ENCODE data around the gene CCNE1. TPM values are rescaled to one million over a fixed set of nuclear protein-coding genes. Genes with fewer than 3 reads are reported as not detected.

Gene CCNE1
- total and polyA plus RNA-seq, 2 experiments from 2014 or later, result 19.9 to 24.6 TPM

GRCh38 chr19:29774126-29774525, 37.7 kb upstream of the CCNE1 start:
- TF ChIP-seq EZH2 (IDR thresholded peaks at IDR 0.05; ENCODE audit: borderline replicate concordance), result no peak
- no peak for TF ChIP-seq CTCF (IDR thresholded peaks at IDR 0.05; ENCODE audit: poor library complexity)
- no peak for TF ChIP-seq EZH2phosphoT487 (IDR thresholded peaks at IDR 0.05; ENCODE audit: low read depth, severe bottlenecking, unreplicated experiment)
- H2AFZ ChIP-seq, result no peak overlapping the region
- WGBS (ENCODE audit: low lambda C conversion rate, missing lambda C conversion rate), result 89% methylated on average over 6 of the region's 6 CpGs
- no peak for DNase-seq (ENCODE audit: low spot score)
- no peak overlapping the region for H3K27ac ChIP-seq
- H4K20me1 ChIP-seq (ENCODE audit: insufficient read depth, poor library complexity, severe bottlenecking), result no peaks in the 10 kb centered on the region
- no peaks in the 10 kb centered on the region for H3K9me2 ChIP-seq (replicated peaks; ENCODE audit: insufficient read depth)
- H3K9me3 ChIP-seq (ENCODE audit: low read depth), result no peaks in the 10 kb centered on the region
- no peaks in the 10 kb centered on the region for H3K36me3 ChIP-seq (replicated peaks; ENCODE audit: insufficient read depth, low read depth)
- peaks cover 5% of the 10 kb centered on the region for H3K4me1 ChIP-seq (ENCODE audit: insufficient read depth)
- H3K4me2 ChIP-seq, result no peak overlapping the region
- H3K79me2 ChIP-seq, result no peaks in the 10 kb centered on the region
- no peaks in the 10 kb centered on the region for H3K27me3 ChIP-seq
- no peak overlapping the region for H3K4me3 ChIP-seq

- no peak for DNase-seq (ENCODE audit: low spot score)
- no peaks in the 10 kb centered on the region for H3K9me2 ChIP-seq (replicated peaks; ENCODE audit: insufficient read depth)
- H4K20me1 ChIP-seq (ENCODE audit: insufficient read depth, poor library complexity, severe bottlenecking), result no peaks in the 10 kb centered on the region
- H3K4me3 ChIP-seq, result no peak overlapping the region
- H3K79me2 ChIP-seq, result no peaks in the 10 kb centered on the region
- H3K4me1 ChIP-seq (ENCODE audit: insufficient read depth), result peaks cover 5% of the 10 kb centered on the region
- no peak overlapping the region for H3K4me2 ChIP-seq
- WGBS (ENCODE audit: low lambda C conversion rate, missing lambda C conversion rate), result 85% methylated on average over 6 of the region's 6 CpGs
- H3K27ac ChIP-seq, result no peak overlapping the region
- H3K27me3 ChIP-seq, result no peaks in the 10 kb centered on the region
- H3K36me3 ChIP-seq (replicated peaks; ENCODE audit: insufficient read depth, low read depth), result no peaks in the 10 kb centered on the region
- no peak for TF ChIP-seq EZH2 (IDR thresholded peaks at IDR 0.05; ENCODE audit: borderline replicate concordance)
- no peak for TF ChIP-seq CTCF (IDR thresholded peaks at IDR 0.05; ENCODE audit: poor library complexity)
- H3K9me3 ChIP-seq (ENCODE audit: low read depth), result no peaks in the 10 kb centered on the region
- H2AFZ ChIP-seq, result no peak overlapping the region
Observed at GRCh38 chr19:29777781-29778309, 33.9 kb upstream of the CCNE1 start.

GRCh38 chr19:29779921-29780320, 31.9 kb upstream of the CCNE1 start:
- no peak for DNase-seq (ENCODE audit: low spot score)
- Histone ChIP-seq H3K9me2 (replicated peaks; ENCODE audit: insufficient read depth) (no peaks in the 10 kb centered on the region), H3K27ac (no peak overlapping the region), H4K20me1 (ENCODE audit: insufficient read depth, poor library complexity, severe bottlenecking) (no peaks in the 10 kb centered on the region), H3K36me3 (replicated peaks; ENCODE audit: insufficient read depth, low read depth) (no peaks in the 10 kb centered on the region), H3K4me3 (no peak overlapping the region), H3K4me2 (no peak overlapping the region), H2AFZ (no peak overlapping the region), H3K9me3 (ENCODE audit: low read depth) (no peaks in the 10 kb centered on the region), H3K79me2 (no peaks in the 10 kb centered on the region), H3K4me1 (ENCODE audit: insufficient read depth) (peaks cover 5% of the 10 kb centered on the region), H3K27me3 (no peaks in the 10 kb centered on the region)
- WGBS (ENCODE audit: low lambda C conversion rate, missing lambda C conversion rate), result 67% methylated on average over 9 of the region's 9 CpGs
- no peak for TF ChIP-seq EZH2 (IDR thresholded peaks at IDR 0.05; ENCODE audit: borderline replicate concordance)
- no peak for TF ChIP-seq CTCF (IDR thresholded peaks at IDR 0.05; ENCODE audit: poor library complexity)
- TF ChIP-seq EZH2phosphoT487 (IDR thresholded peaks at IDR 0.05; ENCODE audit: low read depth, severe bottlenecking, unreplicated experiment), result no peak
